Activated CD8-positive, alpha-beta T cell treated with anti-CD3 and anti-CD28 coated beads for 36 hours (primary cell): ENCODE data around the gene SUPT3H. TPM values are rescaled to one million over a fixed set of nuclear protein-coding genes. Genes with fewer than 3 reads are reported as not detected.

Source experiments
- ATAC-seq: fragments of 200-7000 bp; cut with Tn5 transposase; one replicate; pipeline ENCODE4 v1.10.0; 2021; ENCODE audit warnings: mild to moderate bottlenecking, moderate library complexity
- CTCF ChIA-PET: fragments of 350-600 bp; sonication (Branson Sonifier 250); formaldehyde crosslinking; loops from one replicate; lab custom pipeline; 2021; ENCODE audit warnings: antibody characterized with exemption; lab: Charles Lee
- POLR2A ChIA-PET: fragments of 350-600 bp; sonication (Branson Sonifier 250); formaldehyde crosslinking; loops from one replicate; lab custom pipeline; 2021; ENCODE audit warnings: antibody characterized with exemption; lab: Charles Lee
- DNase-seq: peaks from one replicate; pipeline ENCODE4 v3.0.0-alpha.2; 2020
- H3K27ac Mint-ChIP-seq: one replicate; pipeline ENCODE4 v1.8.0; 2021; ENCODE audit warnings: mild to moderate bottlenecking, mixed read lengths
- H3K27me3 Mint-ChIP-seq: one replicate; pipeline ENCODE4 v1.8.0; 2021; ENCODE audit warnings: mixed read lengths
- H3K36me3 Mint-ChIP-seq: one replicate; pipeline ENCODE4 v1.8.0; 2021; ENCODE audit warnings: low read depth, mixed read lengths
- H3K4me1 Mint-ChIP-seq: one replicate; pipeline ENCODE4 v1.8.0; 2021; ENCODE audit warnings: low read depth, mixed read lengths
- H3K4me3 Mint-ChIP-seq: one replicate; pipeline ENCODE4 v1.8.0; 2021; ENCODE audit warnings: mild to moderate bottlenecking, moderate library complexity, mixed read lengths
- H3K9me3 Mint-ChIP-seq: one replicate; pipeline ENCODE4 v1.8.0; 2021; ENCODE audit warnings: mixed read lengths
- intact Hi-C: fragments of 100-400 bp; cut with micrococcal nuclease; formaldehyde crosslinking; loops from one replicate; pipeline ENCODE4 v1.10.0; 2022
- total RNA-seq, 2 experiments: library from RNA; stranded (reverse); gene quantifications; one replicate each; pipeline ENCODE4 v1.2.3, GENCODE V29; 2021
- TF ChIP-seq, protein P1 (sequence below): fragments of 200-600 bp; IDR thresholded peaks from one replicate; pipeline ENCODE4 v1.8.0; 2022; ENCODE audit warnings: antibody characterized with exemption, mild to moderate bottlenecking

The SUPT3H gene
- total RNA-seq, 2 experiments from 2014 or later: 20.0 to 20.2 TPM

DNA sequence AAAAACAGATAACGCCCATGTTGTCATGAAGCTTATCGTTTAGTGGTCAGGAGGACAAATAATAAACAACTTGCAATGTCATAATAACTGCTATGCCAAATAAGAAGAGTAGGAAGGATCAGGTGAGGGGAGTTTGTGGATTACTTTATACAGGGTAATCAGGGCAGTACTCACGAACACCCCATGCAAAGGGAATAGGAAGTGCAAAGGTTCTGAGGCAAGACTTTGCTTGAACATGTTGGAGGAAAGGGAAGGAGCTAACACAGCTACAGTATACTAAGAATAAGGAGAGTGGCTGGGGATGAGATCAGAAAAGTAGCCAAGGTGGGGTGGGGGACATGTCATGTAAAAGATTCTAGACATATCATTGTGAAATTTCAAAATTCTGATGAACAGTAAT, 341.6 kb downstream of the SUPT3H start:
- Mint-ChIP-seq H3K4me3 (no peak overlapping the region), H3K4me1 (peaks cover 5% of the 10 kb centered on the region), H3K27ac (no peak overlapping the region), H3K27me3 (no peaks in the 10 kb centered on the region), H3K9me3 (no peaks in the 10 kb centered on the region), H3K36me3 (no peaks in the 10 kb centered on the region)
- TF ChIP-seq, protein P1, sequence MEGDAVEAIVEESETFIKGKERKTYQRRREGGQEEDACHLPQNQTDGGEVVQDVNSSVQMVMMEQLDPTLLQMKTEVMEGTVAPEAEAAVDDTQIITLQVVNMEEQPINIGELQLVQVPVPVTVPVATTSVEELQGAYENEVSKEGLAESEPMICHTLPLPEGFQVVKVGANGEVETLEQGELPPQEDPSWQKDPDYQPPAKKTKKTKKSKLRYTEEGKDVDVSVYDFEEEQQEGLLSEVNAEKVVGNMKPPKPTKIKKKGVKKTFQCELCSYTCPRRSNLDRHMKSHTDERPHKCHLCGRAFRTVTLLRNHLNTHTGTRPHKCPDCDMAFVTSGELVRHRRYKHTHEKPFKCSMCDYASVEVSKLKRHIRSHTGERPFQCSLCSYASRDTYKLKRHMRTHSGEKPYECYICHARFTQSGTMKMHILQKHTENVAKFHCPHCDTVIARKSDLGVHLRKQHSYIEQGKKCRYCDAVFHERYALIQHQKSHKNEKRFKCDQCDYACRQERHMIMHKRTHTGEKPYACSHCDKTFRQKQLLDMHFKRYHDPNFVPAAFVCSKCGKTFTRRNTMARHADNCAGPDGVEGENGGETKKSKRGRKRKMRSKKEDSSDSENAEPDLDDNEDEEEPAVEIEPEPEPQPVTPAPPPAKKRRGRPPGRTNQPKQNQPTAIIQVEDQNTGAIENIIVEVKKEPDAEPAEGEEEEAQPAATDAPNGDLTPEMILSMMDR: no peak
- ChIA-PET POLR2A (no interaction called here), CTCF (no interaction called here)
- ATAC-seq (no peak), DNase-seq (no peak)
- intact Hi-C loops: no loop called here

DNA sequence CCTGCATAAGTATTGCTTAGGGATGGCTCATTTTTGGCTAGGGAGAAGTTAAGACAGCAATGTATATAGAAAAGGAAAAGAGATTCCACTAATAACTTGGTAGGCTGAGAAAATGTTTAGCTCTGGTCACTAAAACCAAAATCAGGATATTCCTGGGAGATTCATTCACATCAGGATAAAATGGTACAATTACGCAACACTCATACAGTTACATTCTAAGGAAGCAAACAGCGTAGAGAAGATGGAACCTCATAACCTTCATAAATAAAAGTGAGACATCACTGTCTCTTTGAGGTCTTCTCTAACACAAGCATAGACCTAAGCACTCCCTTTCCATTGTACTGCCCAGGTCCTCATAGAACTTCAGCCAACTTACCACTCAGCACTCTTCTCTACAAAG, 345.3 kb downstream of the SUPT3H start:
- H3K9me3 Mint-ChIP-seq: peaks cover 6% of the 10 kb centered on the region
- POLR2A ChIA-PET: no interaction called here
- no peaks in the 10 kb centered on the region for H3K27me3 Mint-ChIP-seq
- intact Hi-C loops: no loop called here
- H3K27ac Mint-ChIP-seq: no peak overlapping the region
- no peak for ATAC-seq
- TF ChIP-seq, protein P1: no peak
- DNase-seq: no peak
- H3K4me3 Mint-ChIP-seq: no peak overlapping the region
- H3K4me1 Mint-ChIP-seq: peaks cover 5% of the 10 kb centered on the region
- CTCF ChIA-PET: no interaction called here
- H3K36me3 Mint-ChIP-seq: peaks cover 5% of the 10 kb centered on the region

DNA sequence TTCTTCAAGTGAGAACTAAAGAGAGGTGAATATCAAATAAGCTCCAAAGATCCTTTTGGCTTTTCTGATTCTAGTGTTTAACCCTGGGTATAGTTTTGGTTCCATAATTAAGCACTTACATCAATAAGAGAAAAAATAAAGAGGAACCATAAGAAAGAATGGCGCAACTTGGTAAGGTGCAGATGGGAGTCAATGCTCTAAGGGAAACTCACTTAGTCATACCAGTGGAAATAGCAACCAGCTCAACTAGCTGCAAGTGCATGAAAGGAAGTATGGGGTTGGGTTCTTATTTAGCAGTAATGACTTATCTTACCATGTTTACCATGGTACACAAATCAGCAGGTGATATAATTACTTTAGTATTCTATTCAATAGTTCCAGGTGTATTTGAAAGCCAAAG, 346.1 kb downstream of the SUPT3H start:
- Mint-ChIP-seq H3K9me3 (peaks cover 10% of the 10 kb centered on the region), H3K27me3 (no peaks in the 10 kb centered on the region), H3K4me3 (no peak overlapping the region), H3K27ac (no peak overlapping the region), H3K36me3 (peaks cover 8% of the 10 kb centered on the region), H3K4me1 (peaks cover 5% of the 10 kb centered on the region)
- intact Hi-C loops: no loop called here
- POLR2A ChIA-PET: no interaction called here
- no peak for DNase-seq
- no peak for ATAC-seq
- TF ChIP-seq, protein P1: no peak
- CTCF ChIA-PET: interaction anchor here (0.6 kb wide), 2 partner anchors 81 to 1576 kb away, joined by 3 read pairs; partner anchors contain the start of gene DLK2

DNA sequence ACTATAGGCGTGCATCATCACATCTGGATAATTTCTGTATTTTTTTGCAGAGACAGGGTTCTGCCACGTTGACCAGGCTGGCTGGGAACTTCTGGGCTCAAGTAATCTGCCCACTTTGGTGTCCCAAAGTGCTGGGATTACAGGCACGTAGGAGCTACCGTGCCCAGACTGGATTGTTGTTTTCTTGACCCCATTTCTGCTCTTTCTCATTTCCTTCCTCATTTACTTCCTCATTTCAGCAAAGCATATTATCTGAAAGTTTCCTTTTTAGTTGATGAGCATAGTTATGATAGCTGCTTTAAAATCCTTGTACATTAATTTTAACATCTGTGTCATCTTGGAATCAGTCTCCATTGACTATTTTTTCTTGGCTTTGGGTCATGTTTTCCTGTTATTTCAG, 350.6 kb downstream of the SUPT3H start:
- ChIA-PET CTCF (interaction anchor here (0.9 kb wide), 1 partner anchor 371 kb away, joined by 3 read pairs; no protein-coding TSS in a partner anchor), POLR2A (no interaction called here)
- TF ChIP-seq, protein P1: no peak
- Mint-ChIP-seq H3K9me3 (peaks cover 15% of the 10 kb centered on the region), H3K36me3 (peaks cover 14% of the 10 kb centered on the region), H3K4me3 (no peak overlapping the region), H3K27ac (no peak overlapping the region), H3K4me1 (peaks cover 10% of the 10 kb centered on the region), H3K27me3 (no peaks in the 10 kb centered on the region)
- ATAC-seq (no peak), DNase-seq (no peak)
- intact Hi-C loops: no loop called here

DNA sequence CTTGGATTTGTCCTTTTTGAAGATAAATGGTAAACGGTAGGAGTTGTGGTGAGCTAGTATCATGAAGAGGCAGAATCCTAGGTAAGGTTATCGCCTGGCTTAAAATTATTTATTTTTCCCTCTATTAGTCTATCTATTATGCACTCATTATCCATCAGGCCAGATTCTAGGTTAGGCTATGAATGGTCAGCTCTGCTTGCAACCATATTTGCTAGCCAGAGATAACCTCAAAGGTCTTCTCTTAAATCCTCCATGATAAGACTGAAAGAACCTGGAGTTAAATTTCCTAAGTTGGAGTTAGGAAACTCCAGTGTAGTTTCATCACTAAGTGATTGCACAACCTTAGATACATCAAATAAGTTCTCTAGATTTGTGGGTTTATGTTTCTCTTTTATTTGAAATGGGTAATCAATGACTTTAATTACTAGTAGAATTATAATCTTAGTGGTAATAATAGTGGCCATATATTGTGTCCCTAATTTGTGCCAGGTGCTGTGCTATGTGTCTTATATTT, 351.7 kb downstream of the SUPT3H start:
- Mint-ChIP-seq H3K27ac (no peak overlapping the region), H3K36me3 (peaks cover 14% of the 10 kb centered on the region), H3K4me3 (no peak overlapping the region), H3K27me3 (no peaks in the 10 kb centered on the region), H3K9me3 (peaks cover 15% of the 10 kb centered on the region), H3K4me1 (peaks cover 18% of the 10 kb centered on the region)
- TF ChIP-seq, protein P1: no peak
- no peak for DNase-seq
- no peak for ATAC-seq
- intact Hi-C loops: no loop called here
- ChIA-PET CTCF (interaction anchor here (0.9 kb wide), 1 partner anchor 370 kb away, joined by 3 read pairs; no protein-coding TSS in a partner anchor), POLR2A (no interaction called here)
